Kidney (tissue), 14 donors: ENCODE data around the gene NUDCD3. TPM values are rescaled to one million over a fixed set of nuclear protein-coding genes. Genes with fewer than 3 reads are reported as not detected.

Source experiments
- DNase-seq, 5 donors: peaks; one replicate each; pipeline ENCODE4 v3.0.0-alpha.2; 2013 to 2020
- FAIRE-seq: peaks from 2 replicates; lab custom pipeline; 2012; peaks lifted over from hg19 to GRCh38; lab: Jason Lieb, UNC
- H3K27ac ChIP-seq, 2 donors: one replicate each; pipeline ENCODE4 v1.7.0; 2013; ENCODE audit warnings: low read depth in 2 of 2, low read length in 2 of 2, inconsistent platforms in 1 of 2
- H3K27me3 ChIP-seq: one replicate; pipeline ENCODE4 v1.7.1; 2013; ENCODE audit warnings: low read length, inconsistent platforms; ENCODE audit not compliant: control insufficient read depth, insufficient read depth
- H3K36me3 ChIP-seq, 3 donors: one replicate each; pipeline versions ENCODE4 v1.7.0 to v1.7.1; 2013; ENCODE audit warnings: low read length in 3 of 3, control low read depth in 1 of 3, inconsistent platforms in 1 of 3; ENCODE audit not compliant: insufficient read depth in 3 of 3, control insufficient read depth in 2 of 3
- H3K4me1 ChIP-seq, 3 donors: one replicate each; pipeline versions ENCODE4 v1.7.0 to v1.7.1; 2013; ENCODE audit warnings: low read length in 3 of 3, inconsistent platforms in 1 of 3, low read depth in 1 of 3; ENCODE audit not compliant: control insufficient read depth in 2 of 3, insufficient read depth in 2 of 3
- H3K4me3 ChIP-seq, 3 donors: one replicate each; pipeline versions ENCODE4 v1.7.0 to v1.8.1; 2013; ENCODE audit warnings: low read length in 3 of 3, control low read depth in 1 of 3, inconsistent platforms in 1 of 3
- H3K9ac ChIP-seq, 3 donors: one replicate each; pipeline versions ENCODE4 v1.7.0 to v1.7.1; 2013; ENCODE audit warnings: low read length in 3 of 3, control low read depth in 1 of 3, inconsistent platforms in 1 of 3
- H3K9me3 ChIP-seq, 3 donors: one replicate each; pipeline versions ENCODE4 v1.7.0 to v1.7.1; 2013; ENCODE audit warnings: low read length in 3 of 3, control low read depth in 1 of 3, inconsistent platforms in 1 of 3; ENCODE audit not compliant: control insufficient read depth in 2 of 3, insufficient read depth in 1 of 3
- CTCF ChIP-seq: IDR thresholded peaks from 3 replicates; pipeline ENCODE4 v1.5.1; 2012; ENCODE audit warnings: mild to moderate bottlenecking, moderate library complexity, borderline replicate concordance; ENCODE audit not compliant: insufficient read depth; ENCODE audit errors: extremely low read depth
- intact Hi-C: fragments of 100-400 bp; cut with DNase I; formaldehyde crosslinking; loops from one replicate; pipeline ENCODE4 v1.11.1; 2022
- polyA plus RNA-seq: library from polyadenylated mRNA; stranded (reverse); fragments of 350-450 nt; fragmentation: Illumina TruSeq; extraction: RNeasy Lipid Tissue Mini Kit (QIAGEN cat#74804); gene quantifications from one replicate; pipeline ENCODE4 v1.2.3, GENCODE V29; 2014; ENCODE audit warnings: low read depth, low replicate concordance; ENCODE audit not compliant: insufficient read depth
- total RNA-seq: library from RNA; stranded (reverse); fragmentation: NEBNext Ultra II Directional; extraction: Animal tissue kit (Norgen Biotek cat#: 25700); gene quantifications from one replicate; pipeline ENCODE4 v1.2.1, GENCODE V29; 2021
- donor health status: control.
- donor health status: control.
- donor health status: control.
- donor health status: control.
- donor health status: control.
- donor health status: DM: yes; HTN: yes; CAD: no.
- donor health status: Normal renal cell carcinoma (clear cell type).

NUDCD3 gene
- total and polyA plus RNA-seq, 2 donors from 2014 or later: 37.9 to 97.7 TPM

DNA sequence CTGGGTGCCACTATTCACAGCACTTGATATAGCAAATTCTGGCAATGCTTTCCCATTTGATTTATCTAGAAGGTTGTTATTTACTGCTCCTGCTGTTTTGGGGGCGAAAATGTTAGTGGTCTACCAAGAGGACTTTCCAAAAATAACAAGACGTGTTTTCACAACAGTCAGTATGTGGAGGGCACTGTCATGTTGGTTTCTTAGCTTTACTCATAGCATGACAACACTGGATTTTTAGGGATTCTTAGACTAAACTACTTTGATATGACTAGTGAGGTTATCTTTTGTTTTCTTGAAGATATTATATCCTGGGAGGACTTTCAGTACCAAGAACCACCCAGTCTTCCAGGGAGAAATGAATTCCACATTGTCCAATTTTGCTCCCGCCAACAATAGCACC lies 49.4 kb downstream of the NUDCD3 start:
- no peaks in the 10 kb centered on the region for H3K27me3 ChIP-seq
- H3K27ac ChIP-seq: no peak overlapping the region
- FAIRE-seq (no peak), DNase-seq (no peak)
- intact Hi-C loops: no loop called here
- H3K9ac ChIP-seq: no peak overlapping the region
- no peaks in the 10 kb centered on the region for H3K9me3 ChIP-seq
- no peak overlapping the region for H3K4me3 ChIP-seq
- TF ChIP-seq CTCF: no peak
- H3K4me1 ChIP-seq: no peaks in the 10 kb centered on the region
- peaks cover 0 to 9% (median 6%) of the 10 kb centered on the region in 3 donors for H3K36me3 ChIP-seq

DNA sequence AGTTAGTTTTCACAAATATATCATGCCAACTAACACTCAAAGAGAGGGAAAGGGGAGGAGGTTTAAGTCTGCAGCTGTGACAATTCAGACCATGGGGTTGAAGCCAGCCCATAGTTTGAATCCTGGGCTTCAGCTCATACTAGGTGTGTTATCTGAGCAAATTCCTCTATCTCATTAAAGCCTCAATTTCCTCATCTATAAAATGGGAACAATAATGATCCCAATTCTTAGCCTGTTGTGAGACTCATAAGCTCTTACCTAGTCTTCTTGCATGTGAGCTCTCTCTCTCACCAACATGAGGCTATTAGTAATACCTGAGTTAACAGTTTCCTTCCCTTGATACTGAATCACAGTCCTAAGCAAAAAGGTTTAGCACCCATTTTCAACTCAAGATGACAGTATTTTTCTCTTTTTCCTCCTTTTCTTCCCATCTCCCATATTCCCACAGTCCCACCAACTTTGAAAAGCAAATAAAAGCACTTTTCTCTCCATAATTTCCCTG lies 49.8 kb downstream of the NUDCD3 start:
- intact Hi-C loops: no loop called here
- Histone ChIP-seq H3K4me3 (no peak overlapping the region), H3K27ac (no peak overlapping the region), H3K9ac (no peak overlapping the region), H3K4me1 (no peaks in the 10 kb centered on the region), H3K36me3 (peaks cover 0 to 9% (median 6%) of the 10 kb centered on the region in 3 donors), H3K9me3 (no peaks in the 10 kb centered on the region), H3K27me3 (no peaks in the 10 kb centered on the region)
- FAIRE-seq (no peak), DNase-seq (no peak)
- TF ChIP-seq CTCF: no peak

- Histone ChIP-seq H3K9ac (no peak overlapping the region), H3K9me3 (no peaks in the 10 kb centered on the region), H3K27me3 (no peaks in the 10 kb centered on the region), H3K4me3 (no peak overlapping the region), H3K36me3 (peaks cover 0 to 3% (median 2%) of the 10 kb centered on the region in 3 donors), H3K4me1 (no peaks in the 10 kb centered on the region), H3K27ac (no peak overlapping the region)
- no peak for FAIRE-seq
- intact Hi-C loops: no loop called here
- TF ChIP-seq CTCF: no peak
- no peak for DNase-seq
Measured at GRCh38 chr7:44439926-44440325, 50.5 kb downstream of the NUDCD3 start.

DNA sequence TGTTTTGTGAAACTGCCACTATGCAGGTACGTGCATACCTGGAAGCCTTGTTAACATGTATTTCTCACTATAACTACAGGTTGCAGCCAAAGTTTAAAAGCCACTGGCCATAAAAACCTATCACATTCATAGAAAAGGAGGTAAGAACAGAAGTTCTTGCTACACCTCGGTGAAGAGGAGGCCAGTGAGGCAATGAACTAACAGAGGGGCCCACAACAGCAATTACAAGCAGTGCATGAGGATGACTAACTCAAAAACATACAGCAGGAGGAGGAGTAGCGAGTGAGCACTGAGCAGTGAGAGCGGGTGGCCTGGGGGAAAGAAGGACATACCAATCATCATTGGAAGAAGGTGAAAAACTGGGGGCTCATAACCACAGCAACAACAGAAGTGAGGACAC lies 51.6 kb downstream of the NUDCD3 start:
- Histone ChIP-seq H3K27me3 (no peaks in the 10 kb centered on the region), H3K27ac (no peak overlapping the region), H3K9me3 (no peaks in the 10 kb centered on the region), H3K4me3 (no peak overlapping the region), H3K9ac (no peak overlapping the region), H3K36me3 (peaks cover 0 to 2% (median 0%) of the 10 kb centered on the region in 3 donors), H3K4me1 (no peaks in the 10 kb centered on the region)
- intact Hi-C loops: no loop called here
- no peak for DNase-seq
- TF ChIP-seq CTCF: no peak
- no peak for FAIRE-seq
